ENCODE measurements around the gene CASKIN2. TPM values are rescaled to one million over a fixed set of nuclear protein-coding genes. Genes with fewer than 3 reads are reported as not detected.

The CASKIN2 gene
- total RNA-seq, 1 experiment from 2014 or later: 41.8 TPM

DNA sequence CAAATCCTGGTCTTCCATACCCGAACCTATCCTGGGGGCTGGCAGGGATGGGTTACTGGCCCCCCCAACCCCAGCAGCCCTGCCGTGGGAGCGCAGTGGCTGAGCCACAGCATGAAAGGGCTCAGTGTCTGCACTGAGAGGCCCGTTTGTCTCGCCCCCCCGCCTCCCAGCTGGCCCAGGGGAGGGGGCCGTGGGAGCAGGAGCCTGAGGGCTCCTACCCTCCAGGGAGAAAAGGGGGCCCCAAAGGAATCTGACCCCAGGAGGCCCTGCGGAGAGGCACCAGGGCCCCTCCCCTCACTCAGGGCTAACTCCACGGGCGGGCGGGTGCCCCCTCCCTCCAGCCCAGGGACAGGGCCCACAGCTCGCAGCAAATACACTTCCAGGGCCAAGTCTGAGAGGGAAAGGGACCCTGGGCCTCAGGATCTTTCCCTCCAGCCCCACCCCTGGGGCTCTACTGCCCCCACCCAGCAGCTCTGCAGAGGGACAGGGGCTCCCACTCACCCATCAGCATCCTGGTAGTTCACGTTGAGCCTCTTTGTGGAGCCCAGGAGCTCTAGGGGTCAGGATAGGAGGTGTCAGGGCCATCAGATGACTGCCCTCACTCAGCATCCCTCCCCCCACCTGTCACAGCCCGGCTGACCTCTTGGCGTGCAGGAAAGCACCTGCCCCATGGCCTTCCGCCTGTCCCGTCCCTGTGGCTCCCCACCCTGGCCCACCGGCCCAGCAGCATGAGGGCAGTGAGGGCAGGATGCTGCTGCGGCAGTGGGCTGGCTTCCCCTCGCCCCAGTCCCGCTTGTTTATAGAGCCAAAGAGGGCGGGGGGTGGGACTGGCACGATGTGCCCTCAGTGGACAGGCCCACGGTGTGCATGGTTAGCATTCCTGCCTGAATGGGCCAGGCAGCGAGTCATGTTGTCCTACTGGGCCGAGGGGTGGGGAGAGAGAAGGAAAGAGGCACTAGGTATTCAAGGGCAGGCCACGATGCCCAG lies 7.3 kb downstream of the CASKIN2 start:
- CTCF ChIA-PET: interaction anchor here (0.7 kb wide), 1 partner anchor 52 kb away, joined by 3 read pairs; the partner anchor contains the start of gene TMEM94

GRCh38 chr17:75506888-75507287 lies 8.4 kb downstream of the CASKIN2 start:
- Histone ChIP-seq H3K4me3 (ENCODE audit: low read depth, low read length) (no peak overlapping the region), H3K4me1 (peaks cover 4% of the 10 kb centered on the region; the same call in 1 of the 2 replicates), H3K27me3 (replicated peaks; ENCODE audit: control insufficient read depth, insufficient read depth, low read length) (no peaks in the 10 kb centered on the region), H3K9me3 (no peaks in the 10 kb centered on the region), H3K36me3 (ENCODE audit: control insufficient read depth, insufficient read depth, low read length) (peaks cover 4% of the 10 kb centered on the region)
- Mint-ChIP-seq H3K4me3 (ENCODE audit: unreplicated experiment) (no peak overlapping the region), H3K27ac (ENCODE audit: unreplicated experiment) (no peak overlapping the region), H3K4me1 (ENCODE audit: low read depth, unreplicated experiment) (peaks cover 9% of the 10 kb centered on the region), H3K36me3 (ENCODE audit: insufficient read depth, unreplicated experiment) (peaks cover 55% of the 10 kb centered on the region), H3K9me3 (ENCODE audit: unreplicated experiment) (no peaks in the 10 kb centered on the region), H3K27me3 (ENCODE audit: insufficient read depth, unreplicated experiment) (no peaks in the 10 kb centered on the region)
- DNase-seq: no peak
- intact Hi-C loops (cut with micrococcal nuclease; ENCODE audit: unreplicated experiment): no loop called here
- no TSS peak for BruUV-seq (replicated peaks)
- TF ChIP-seq, protein P1, sequence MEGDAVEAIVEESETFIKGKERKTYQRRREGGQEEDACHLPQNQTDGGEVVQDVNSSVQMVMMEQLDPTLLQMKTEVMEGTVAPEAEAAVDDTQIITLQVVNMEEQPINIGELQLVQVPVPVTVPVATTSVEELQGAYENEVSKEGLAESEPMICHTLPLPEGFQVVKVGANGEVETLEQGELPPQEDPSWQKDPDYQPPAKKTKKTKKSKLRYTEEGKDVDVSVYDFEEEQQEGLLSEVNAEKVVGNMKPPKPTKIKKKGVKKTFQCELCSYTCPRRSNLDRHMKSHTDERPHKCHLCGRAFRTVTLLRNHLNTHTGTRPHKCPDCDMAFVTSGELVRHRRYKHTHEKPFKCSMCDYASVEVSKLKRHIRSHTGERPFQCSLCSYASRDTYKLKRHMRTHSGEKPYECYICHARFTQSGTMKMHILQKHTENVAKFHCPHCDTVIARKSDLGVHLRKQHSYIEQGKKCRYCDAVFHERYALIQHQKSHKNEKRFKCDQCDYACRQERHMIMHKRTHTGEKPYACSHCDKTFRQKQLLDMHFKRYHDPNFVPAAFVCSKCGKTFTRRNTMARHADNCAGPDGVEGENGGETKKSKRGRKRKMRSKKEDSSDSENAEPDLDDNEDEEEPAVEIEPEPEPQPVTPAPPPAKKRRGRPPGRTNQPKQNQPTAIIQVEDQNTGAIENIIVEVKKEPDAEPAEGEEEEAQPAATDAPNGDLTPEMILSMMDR (IDR thresholded peaks at IDR 0.05; ENCODE audit: insufficient read depth in 1 of 2, low read depth in 1 of 2, low read length in 1 of 2, severe bottlenecking in 1 of 2, unreplicated experiment in 1 of 2): no peak
- ChIA-PET POLR2A (no interaction called here), CTCF (interaction anchor here (2.1 kb wide), 1 partner anchor 10 kb away, joined by 7 read pairs; the partner anchor contains the start of gene TSEN54)

More for the DNA sequence above, 7.3 kb downstream of the CASKIN2 start:
- Histone ChIP-seq H3K9me3 (no peaks in the 10 kb centered on the region), H3K4me1 (peaks cover 4% of the 10 kb centered on the region; the same call in 1 of the 2 replicates), H3K27me3 (replicated peaks; ENCODE audit: control insufficient read depth, insufficient read depth, low read length) (no peaks in the 10 kb centered on the region), H3K4me3 (ENCODE audit: low read depth, low read length) (no peak overlapping the region), H3K36me3 (ENCODE audit: control insufficient read depth, insufficient read depth, low read length) (peaks cover 4% of the 10 kb centered on the region)
- no peaks in the 10 kb centered on the region for H3K9me3 Mint-ChIP-seq (ENCODE audit: unreplicated experiment)
- TF ChIP-seq, protein P1 (IDR thresholded peaks at IDR 0.05; ENCODE audit: insufficient read depth in 1 of 2, low read depth in 1 of 2, low read length in 1 of 2, severe bottlenecking in 1 of 2, unreplicated experiment in 1 of 2): no peak
- H3K4me1 Mint-ChIP-seq (ENCODE audit: low read depth, unreplicated experiment): peaks cover 9% of the 10 kb centered on the region
- peaks cover 62% of the 10 kb centered on the region for H3K36me3 Mint-ChIP-seq (ENCODE audit: insufficient read depth, unreplicated experiment)
- H3K27ac Mint-ChIP-seq (ENCODE audit: unreplicated experiment): no peak overlapping the region
- intact Hi-C loops (cut with micrococcal nuclease; ENCODE audit: unreplicated experiment): no loop called here
- no TSS peak for BruUV-seq (replicated peaks)
- DNase-seq: peak in 1 of 2 experiments; percentile 31
- H3K4me3 Mint-ChIP-seq (ENCODE audit: unreplicated experiment): no peak overlapping the region
- POLR2A ChIA-PET: no interaction called here
- H3K27me3 Mint-ChIP-seq (ENCODE audit: insufficient read depth, unreplicated experiment): no peaks in the 10 kb centered on the region

DNA sequence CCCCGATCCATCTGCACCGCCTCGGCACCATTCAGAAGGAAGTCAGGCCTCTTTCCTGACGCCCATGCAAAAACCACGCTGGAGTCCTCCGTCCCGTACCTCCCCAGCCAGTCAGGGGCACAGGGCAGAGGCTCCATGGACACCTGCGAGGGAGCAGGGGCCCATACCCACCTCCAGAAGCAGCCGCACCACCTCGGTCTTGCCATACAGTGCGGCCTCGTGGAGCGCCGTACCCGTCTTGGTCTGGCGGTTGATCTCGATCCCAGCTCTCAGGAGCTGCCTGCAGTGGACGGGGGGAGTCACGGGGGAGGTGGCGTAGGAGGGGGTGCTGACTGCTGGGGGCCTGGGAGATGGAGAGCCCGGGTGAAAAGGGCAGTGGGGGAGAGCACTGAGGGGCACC lies 9.2 kb downstream of the CASKIN2 start:
- no peak overlapping the region for H3K4me3 Mint-ChIP-seq (ENCODE audit: unreplicated experiment)
- H3K9me3 ChIP-seq: no peaks in the 10 kb centered on the region
- TF ChIP-seq, protein P1 (IDR thresholded peaks at IDR 0.05; ENCODE audit: insufficient read depth in 1 of 2, low read depth in 1 of 2, low read length in 1 of 2, severe bottlenecking in 1 of 2, unreplicated experiment in 1 of 2): no peak
- no TSS peak for BruUV-seq (replicated peaks)
- peaks cover 9% of the 10 kb centered on the region for H3K4me1 Mint-ChIP-seq (ENCODE audit: low read depth, unreplicated experiment)
- H3K36me3 ChIP-seq (ENCODE audit: control insufficient read depth, insufficient read depth, low read length): peaks cover 1% of the 10 kb centered on the region
- no peaks in the 10 kb centered on the region for H3K27me3 Mint-ChIP-seq (ENCODE audit: insufficient read depth, unreplicated experiment)
- no peak overlapping the region for H3K4me3 ChIP-seq (ENCODE audit: low read depth, low read length)
- peaks cover 4% of the 10 kb centered on the region; the same call in 1 of the 2 replicates for H3K4me1 ChIP-seq
- intact Hi-C loops (cut with micrococcal nuclease; ENCODE audit: unreplicated experiment): no loop called here
- no peak for DNase-seq
- ChIA-PET CTCF (interaction anchor here (2.1 kb wide), 1 partner anchor 10 kb away, joined by 7 read pairs; the partner anchor contains the start of gene TSEN54), POLR2A (no interaction called here)
- H3K27me3 ChIP-seq (replicated peaks; ENCODE audit: control insufficient read depth, insufficient read depth, low read length): no peaks in the 10 kb centered on the region
- peaks cover 58% of the 10 kb centered on the region for H3K36me3 Mint-ChIP-seq (ENCODE audit: insufficient read depth, unreplicated experiment)
- no peak overlapping the region for H3K27ac Mint-ChIP-seq (ENCODE audit: unreplicated experiment)
- no peaks in the 10 kb centered on the region for H3K9me3 Mint-ChIP-seq (ENCODE audit: unreplicated experiment)

Data from Caco-2 (cell line).